NCI-H128 (cell line): Measurements from ENCODE around the gene SPX.

Source experiments
- DNase-seq: peaks from one replicate; lab custom pipeline; 2025; ENCODE audit not compliant: unreplicated experiment; lab: John Stamatoyannopoulos, UW

The SPX gene

DNA sequence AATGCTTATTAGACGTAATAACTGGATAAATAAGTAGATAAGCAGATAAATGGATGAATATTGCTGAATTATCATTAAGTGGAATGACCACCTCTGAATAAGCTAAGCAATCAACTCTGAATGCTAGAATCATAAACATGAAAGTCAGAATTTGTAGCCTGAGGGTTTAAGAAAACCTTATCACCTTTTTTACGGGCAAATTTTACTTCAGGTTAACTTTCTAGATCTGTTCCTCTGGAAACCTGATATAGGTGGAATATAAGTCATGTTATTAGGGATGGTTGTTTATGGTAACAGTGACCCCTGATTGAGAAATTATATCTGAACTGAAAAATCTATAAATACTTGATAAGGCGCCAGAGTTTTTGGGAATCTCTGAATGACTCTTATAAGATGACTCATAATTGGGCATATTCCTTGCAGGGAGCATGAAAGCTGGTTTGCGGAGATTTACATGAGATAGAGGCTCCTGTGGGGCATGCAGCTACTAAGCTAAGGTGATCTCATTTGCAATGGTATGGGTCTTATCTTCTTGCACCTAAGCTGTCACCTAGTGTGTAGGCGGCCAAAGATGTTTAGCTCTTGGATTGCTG, 12.1 kb downstream of the SPX start:
- DNase-seq, result no peak

DNA sequence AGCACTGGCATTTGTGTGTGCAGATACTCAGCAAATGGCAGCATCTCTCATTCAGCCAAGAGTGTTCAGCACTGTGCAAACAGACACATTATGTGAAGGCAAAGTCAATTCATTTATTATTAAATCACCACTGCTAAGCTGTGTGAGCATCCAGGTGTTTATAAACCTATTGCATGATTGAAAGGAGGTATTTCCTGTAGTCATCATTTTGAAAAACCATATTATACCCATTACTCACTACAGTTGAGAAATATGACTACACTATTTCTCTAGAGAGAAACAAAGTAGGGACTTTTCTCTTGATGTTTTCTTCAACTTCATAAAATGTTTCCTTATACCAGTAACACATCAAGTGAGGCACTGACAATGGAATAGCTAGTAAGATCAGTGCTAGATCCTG, 13.7 kb downstream of the SPX start:
- DNase-seq, result no peak

DNA sequence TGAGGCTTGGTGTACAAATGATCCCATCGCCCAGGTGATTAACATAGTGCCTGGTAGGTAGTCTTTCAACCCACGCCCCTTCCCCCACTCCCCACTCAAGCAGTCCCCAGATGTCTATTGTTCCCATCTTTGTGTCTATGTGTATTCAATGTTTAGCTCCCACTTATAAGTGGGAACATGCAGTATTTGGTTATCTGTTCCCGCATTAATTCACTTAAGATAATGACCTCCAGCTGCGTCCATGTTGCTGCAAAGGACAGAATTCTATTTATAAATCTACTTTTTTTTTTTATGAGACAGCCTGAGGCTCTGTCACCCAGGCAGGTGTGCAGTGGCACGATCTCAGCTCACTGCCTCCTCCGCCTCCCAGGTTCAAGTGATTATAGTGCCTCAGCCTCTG, 15.7 kb downstream of the SPX start:
- no peak for DNase-seq

DNA sequence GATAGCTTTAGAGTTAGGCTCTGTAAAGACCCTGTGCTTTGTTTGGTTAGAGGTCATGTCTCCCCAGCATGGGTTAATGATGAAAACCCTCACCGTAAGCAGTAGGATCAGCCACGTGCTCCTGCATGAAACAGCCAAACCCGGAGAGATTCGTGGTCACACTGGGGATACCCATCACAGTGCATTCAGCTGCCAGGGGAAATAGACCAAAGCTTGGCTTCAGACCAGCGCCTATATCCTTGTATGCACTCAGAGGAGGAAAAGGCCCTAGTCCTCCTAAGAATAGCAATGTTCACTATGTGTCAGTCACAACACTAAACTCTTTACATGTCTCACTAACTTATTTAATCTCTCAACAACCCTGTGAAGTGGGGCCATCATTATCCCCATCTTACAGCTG, 16.3 kb downstream of the SPX start:
- no peak for DNase-seq

DNA sequence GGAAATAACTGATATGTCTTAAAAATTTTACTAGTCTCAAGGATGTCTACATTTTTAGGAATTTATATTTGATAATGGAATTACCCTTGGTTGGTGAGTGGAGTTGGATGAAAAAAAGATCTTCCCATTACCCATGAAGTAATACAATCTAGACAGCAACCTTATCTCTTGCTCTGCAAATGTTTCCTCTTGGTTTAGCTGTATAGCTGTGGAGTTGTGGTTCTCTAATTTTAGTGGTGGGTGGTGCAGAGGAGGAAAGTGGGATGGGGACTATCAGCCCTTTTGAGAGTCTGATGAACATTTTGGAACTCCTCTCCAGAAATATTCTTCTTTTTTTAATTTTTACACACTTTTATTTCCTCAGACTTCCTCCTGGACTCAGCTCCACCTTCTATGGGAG, 17.1 kb downstream of the SPX start:
- no peak for DNase-seq

DNA sequence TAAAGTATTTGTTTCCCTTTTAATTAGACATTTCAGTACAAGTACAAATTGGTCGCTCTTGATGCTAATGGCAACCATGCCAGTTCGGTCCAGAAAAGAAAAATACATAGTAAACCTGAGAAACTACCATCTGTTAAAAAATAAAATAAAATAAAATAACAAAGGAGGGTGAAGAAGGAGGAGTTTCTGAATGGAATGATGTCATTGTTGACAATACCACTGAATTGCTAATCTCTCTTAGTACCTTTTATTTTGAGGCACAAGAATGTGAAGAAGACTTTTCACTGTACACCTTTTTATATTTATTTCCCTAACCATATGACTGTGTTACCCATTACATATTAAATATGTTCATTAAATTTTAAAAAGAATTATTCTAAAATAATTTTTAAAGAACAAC, 19.5 kb downstream of the SPX start:
- no peak for DNase-seq

DNA sequence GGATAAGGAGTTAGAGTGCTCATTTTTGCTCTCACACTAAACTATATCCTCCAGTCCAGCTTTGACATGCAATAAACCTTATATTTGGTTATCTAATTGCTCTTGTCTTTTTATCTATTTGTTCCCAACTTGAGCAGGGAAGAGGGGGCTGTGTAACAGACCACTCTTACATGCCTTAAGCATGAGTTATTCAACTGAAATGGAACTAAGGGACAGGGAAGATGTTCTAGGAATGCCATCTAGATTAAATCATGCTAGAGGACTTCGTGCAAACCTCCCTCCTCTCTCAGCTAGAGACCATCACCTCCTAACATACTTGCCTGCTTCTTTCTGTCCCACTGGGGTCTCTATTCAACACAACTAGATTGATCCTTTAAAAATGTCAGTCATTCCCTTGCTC, 20.6 kb downstream of the SPX start:
- DNase-seq, result no peak

DNA sequence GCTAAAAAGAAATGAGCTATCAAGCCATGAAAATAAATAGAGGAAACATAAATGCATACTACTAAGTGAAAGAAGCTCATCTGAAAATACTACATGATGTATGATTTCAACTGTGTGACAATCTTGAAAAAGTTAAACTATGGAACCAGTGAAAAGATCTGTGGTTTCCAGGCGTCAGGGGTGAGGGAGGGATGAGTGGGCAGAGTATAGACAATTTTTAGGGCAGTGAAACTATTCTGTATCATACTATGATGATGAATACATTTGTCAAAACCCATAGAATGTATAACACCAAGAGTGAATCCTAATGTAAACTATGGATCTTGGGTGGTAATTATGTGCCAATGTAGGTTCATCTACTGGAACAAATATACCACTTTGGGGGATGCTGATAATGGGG, 21.3 kb downstream of the SPX start:
- no peak for DNase-seq

DNA sequence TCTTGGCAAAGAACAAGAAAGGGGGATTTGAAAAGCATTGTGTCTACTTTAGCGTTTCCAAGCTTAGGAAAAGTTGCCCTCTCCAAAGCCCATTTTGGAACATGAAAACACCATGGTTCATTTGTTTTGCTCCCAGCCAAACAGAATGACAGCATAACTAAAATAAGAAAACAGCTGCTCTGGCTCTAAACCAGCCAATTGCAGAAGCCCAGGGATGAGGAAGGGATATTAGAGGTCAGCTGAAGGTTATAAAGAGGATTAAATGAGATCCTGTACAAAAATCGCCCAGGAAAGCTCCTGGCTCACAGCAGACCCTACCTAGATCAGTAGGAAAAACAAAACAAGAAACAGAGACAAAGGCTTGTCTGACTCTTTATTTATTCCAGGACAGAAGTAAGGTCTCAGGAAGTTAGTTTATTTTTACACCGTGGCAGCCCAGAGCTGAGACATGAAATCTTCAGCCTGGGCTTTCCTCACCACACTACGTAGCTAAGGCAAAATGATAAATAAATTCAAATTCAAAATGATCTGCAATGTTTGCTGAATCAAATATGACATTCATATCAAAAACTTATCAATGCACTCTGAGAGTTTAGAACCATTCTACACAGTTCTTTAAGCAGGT, 25.9 kb downstream of the SPX start:
- no peak for DNase-seq

DNA sequence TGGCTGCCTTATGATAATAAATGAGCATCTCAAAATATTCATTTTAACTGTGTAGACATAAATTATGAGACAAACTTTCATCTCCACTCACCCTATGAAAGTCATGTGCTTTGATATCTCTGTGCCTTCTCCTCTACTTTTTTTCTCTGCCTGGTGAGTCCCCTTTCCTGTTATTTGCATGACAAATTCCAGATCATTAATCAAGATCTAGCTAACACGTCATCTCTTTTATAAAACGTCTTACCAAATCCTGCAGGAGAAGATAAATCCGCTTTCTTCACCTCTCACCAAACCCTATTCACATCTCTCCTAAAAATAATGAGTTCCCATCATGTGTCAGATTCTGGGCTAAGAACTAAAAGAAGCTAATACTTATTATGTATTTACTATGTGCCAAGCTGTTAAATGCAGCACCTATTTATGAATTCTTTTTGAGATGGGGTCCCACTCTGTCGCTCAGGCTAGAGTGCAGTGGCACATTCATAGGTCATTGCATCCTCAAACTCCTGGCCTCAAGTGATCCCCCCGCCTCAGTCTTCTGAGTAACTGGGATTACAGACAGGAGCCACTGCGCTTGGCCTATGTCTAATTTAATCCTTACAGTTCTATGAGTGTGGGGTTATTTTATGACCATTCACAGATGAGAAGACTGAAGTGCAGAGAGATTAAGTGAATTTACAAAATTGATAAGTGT, 26.7 kb downstream of the SPX start:
- no peak for DNase-seq

DNA sequence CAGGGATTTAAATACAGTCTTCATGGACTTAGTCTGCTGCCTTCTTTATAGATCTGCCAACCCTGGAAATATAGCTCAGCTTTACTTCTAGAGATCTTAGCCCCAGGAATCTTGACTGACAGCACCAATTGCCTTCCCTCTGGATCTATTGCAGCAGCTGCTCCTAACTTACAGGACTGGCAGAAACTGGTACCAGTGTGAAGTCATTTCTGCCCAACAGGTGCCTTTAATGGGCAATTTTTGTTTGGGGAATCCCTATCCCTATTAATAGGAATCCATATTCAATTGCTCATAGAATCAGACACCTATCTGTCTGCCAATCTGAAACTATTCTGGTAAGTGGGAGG, 27.2 kb downstream of the SPX start:
- no peak for DNase-seq

DNA sequence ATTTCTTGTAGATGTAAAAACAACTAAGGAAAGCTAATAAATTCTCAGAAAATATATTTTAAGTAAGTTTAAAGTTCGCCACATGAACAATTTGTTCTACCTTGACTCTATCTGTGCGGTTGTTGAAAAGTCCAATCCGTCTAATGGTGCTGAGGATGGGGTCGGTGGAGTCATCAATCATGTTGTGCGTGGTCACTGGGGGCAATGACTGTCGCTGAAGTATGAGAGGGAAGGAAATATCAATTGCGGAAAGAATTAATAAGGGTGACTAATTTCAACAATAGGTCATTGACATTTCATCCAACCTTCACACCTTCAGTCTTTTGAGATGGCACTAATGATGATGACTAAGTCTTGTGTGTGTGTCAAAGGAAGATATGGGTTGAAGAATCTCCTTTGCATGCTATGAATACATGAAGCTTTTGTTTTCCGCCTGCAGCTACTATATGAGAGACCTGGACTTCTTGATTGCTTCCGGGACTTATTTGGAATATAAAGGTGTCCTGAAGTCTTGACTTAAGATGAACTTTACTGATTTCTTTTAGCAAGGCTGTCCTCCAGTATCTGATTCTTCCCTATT, 32.1 kb downstream of the SPX start:
- no peak for DNase-seq

DNA sequence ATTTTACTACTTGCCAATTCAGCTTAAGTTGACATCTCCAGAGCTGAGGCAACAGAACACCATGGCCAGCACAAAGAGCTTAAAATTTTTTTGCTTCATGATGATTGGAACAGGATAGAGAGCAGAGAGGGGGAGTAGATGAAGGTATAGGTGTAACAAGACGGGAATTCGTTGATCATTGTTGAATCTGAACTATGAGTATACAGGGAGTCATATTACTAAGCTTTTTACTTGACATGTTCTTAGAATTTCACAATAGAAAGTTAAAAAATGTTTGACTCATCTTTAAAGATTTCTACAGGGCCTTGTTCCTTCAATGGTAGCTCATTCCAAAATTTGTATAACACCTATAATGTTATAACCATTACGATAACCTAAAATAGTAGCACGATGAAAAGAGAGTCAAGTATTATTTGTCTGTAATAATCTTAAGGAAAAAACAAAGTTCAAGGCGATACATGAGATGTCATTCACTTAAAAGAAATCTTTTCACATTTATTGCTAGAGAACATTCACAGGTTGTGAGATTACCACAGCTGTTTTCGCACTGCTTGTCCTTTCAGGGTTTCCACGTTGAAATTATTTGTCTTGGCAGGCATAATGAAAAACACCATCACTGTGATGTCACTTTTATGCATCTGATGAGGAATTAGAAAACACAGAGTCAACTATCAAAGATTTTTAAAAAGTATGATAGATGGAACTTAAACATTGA, 33.9 kb downstream of the SPX start:
- no peak for DNase-seq

DNA sequence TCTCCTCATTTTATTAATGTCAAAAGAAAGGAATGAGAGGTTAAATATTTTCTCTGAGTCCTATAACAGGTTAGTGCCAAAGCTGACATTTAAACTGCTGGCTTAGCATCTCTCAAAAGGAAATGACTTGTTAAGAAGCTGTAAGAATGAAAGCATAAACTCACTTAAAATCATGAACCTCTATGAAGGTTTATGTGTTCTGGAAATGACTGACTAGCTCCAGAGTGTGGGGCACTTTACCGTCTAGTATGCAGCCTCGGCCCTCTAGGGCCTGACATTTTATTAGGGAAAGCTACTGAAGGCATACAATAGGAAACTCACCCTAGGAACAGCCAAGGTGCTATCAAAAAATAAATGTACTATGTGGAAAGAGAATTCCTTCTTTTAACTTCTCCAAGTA, 35.1 kb downstream of the SPX start:
- DNase-seq, result no peak

DNA sequence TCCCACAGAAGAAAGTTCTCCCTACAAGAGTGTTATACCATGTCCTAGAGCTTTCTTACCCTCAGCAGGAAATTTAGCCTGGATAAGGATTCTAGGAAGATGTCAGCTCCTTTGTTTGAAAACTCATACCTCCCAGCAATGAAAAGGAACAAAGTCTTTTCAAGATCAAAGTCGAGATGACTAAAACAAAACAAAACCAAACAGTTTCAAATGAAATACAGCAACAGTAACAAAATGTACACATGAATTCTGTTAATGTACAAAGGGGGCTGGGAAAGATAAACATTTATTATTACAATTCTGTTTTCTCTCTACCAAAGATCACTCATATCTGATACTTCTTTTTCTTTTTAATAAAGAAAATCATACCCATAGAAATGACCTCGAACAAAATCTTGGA, 36.8 kb downstream of the SPX start:
- DNase-seq, result no peak

DNA sequence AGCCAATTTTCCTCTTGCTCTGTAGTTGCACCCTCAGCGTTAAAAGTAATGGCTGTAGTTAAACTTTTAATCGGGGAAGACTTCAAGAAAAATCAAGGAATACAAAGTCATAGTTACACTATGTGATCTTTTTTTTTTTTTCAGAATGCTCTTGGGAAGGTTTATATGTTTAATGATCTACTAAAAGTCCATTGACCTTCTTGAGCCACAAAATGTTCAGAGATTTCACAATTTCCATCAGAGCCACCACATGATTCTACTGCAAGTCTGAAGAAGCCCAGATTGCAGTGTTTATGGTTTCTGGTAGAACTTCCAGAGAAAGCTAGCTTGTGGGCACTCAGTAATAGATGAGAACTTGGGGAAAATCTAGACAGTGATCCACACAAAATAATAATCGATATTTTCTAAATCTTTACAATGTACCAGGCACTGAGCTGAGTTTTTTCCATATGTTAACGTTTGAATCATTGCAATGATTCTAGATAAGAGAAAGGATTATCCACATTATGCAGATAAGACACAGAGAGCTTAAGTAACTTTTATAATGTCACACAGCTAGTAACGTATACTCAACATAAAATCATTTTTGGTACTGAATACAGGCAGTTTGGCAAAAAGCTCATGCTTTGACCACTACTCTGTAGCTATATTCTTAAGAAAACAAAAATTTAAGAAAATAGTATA, 40.3 kb downstream of the SPX start:
- no peak for DNase-seq

DNA sequence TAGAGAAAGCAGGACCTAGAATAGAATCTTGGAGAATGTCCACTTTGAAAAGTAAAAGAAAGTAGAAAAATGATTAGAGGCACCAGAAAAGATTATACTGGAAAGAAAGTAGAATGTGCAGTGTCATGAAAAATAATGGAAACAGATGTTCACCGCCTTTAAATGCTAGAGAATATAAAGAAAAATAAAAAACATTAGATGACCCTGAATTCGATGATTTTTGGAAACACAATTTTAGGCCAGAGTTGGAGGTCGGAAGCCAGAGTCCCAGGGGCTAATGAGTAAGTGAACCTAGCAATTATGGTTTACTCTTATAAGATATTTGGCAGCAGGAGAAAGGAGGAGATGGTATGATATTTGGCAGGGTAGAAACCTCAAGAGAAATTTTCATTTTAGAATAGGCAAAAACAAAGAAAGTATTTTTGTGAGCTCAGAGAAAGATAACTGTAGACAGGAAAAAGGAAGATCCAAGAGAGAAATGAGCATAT, 40.9 kb downstream of the SPX start:
- DNase-seq, result no peak

DNA sequence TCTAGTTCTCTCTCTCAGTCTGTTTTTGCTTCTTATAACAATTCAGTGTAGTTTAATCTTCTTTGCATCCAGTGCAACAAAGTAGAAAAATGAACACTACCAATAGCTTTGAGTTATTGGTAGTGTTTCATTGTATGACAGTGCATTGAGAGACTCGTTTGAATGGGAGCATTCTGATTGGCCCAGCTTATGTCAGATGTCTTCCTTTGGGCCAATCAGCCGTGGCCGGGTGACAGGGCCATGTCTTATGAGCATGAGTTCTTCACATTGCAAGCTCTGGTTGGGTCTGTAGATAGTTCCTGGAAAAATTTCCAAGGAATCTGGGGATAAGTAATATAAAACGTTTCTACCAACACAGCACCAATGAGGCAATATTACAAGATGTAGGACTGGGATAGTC, 42.0 kb downstream of the SPX start:
- no peak for DNase-seq

DNA sequence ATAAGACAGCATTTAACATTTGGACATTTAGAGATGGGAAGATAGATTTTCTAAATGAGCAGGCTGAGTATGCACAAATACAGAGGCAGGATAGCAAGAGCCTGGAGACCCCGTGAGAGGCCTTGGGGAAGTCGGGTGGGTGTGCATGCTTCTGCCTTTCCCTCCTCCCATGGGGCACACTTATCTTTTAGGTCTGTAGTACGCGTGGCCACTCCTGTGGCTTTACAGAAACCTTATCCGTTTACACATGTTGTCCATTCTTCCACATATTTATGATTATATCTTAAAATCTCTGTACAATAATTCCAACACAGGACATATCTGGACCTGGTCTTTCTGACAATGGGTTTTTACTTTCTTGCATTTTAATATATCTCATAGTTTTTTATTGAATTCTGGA, 45.0 kb downstream of the SPX start:
- DNase-seq, result no peak

DNA sequence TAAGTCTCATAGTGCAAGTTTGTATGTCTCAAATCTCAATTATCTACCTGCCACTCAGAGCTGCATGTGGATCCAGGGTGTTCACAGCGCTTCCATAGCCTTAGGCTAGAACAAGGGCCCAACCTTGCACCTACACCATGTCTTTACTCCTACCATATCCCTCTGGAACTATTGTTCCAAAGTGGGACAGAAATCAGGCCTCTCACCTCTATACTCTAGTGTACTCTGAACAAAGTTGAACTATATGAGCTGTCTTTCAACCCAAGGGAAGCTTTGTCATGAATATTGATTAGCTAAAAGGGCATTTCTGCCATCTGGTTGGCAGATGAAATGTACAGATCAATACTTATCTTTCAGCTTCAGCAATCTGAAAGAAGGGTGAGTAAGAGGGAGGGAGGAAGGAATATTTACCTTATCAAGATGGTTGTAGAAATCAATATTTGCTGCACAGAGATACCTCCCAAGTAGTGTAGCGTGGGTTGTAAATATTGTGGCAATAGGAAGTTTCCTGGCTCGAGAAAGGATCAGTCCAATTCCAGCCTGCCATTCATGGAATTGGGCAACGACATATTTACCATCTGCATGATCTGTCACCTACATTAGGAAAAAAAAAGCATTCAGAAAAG, 47.8 kb downstream of the SPX start:
- no peak for DNase-seq

DNA sequence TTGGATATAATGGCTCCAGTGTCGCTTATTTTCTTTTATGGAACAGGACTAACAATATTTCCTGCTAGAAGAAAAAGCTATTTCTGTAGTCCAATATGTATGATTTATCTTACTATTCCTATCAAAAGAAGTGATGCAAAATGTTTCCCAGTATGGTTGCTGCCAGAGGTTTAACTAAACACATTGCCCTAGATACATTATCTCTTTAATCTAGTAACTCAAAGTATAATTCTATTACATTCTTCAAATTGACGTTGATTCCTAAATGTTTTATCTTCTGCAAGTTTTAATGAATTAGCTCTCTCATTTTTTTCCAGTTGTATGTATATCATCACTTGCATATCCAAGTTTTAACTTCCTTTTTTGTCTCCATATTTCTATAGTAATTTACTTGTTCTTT, 50.3 kb downstream of the SPX start:
- DNase-seq, result no peak
